K562 (cell line): Measurements from ENCODE around the gene VENTX. TPM values are rescaled to one million over a fixed set of nuclear protein-coding genes. Genes with fewer than 3 reads are reported as not detected.

Experiments used
- ATAC-seq: fragments of 200-7000 bp; cut with Tn5 transposase; 3 replicates; pipeline ENCODE4 v1.9.1; 2020; ENCODE audit warnings: moderate library complexity
- BruUV-seq: library from RNA; stranded (reverse); fragments of 400-500 nt; replicated peaks from 2 replicates; lab custom pipeline; 2021; lab: Mats Ljungman, UMichigan
- CTCF ChIA-PET: fragments of 300-600 bp; formaldehyde crosslinking; extraction: SDS; loops from one replicate; lab custom pipeline; 2021; ENCODE audit warnings: low intra/inter-chr PET ratio; lab: Yijun Ruan, JAX
- POLR2A ChIA-PET: fragments of 300-600, 350-650 bp; sonication (Branson Sonifier 250); formaldehyde crosslinking; extraction: SDS; loops from one replicate; lab custom pipeline; 2021; ENCODE audit warnings: antibody characterized with exemption, inconsistent platforms; lab: Yijun Ruan, JAX
- DNase-seq, 4 experiments: peaks; one replicate each; pipeline versions ENCODE4 v3.0.0 to v3.0.0-alpha.2; 2011 to 2018; ENCODE audit warnings: low spot score in 3 of 4, mixed read lengths in 3 of 4; ENCODE audit errors: extremely low read depth in 1 of 4
- FAIRE-seq: peaks from 2 replicates; lab custom pipeline; 2011; peaks lifted over from hg19 to GRCh38; lab: Jason Lieb, UNC
- H2AFZ ChIP-seq: 2 replicates; pipeline ENCODE4 v1.6.0; 2011; ENCODE audit warnings: low read depth, low read length, control low read depth, inconsistent platforms
- H3K27ac ChIP-seq: fragments of 200-600 bp; 3 replicates; pipeline ENCODE4 v1.8.0; 2011; ENCODE audit warnings: low read depth, mild to moderate bottlenecking, control low read depth, inconsistent platforms, low read length, moderate library complexity, mixed read lengths; ENCODE audit errors: extremely low read depth
- H3K27me3 ChIP-seq, 2 experiments: fragments of 300-600 bp in 1 of 2; 2 replicates in 1 of 2; 3 replicates in 1 of 2; pipeline versions ENCODE4 v1.6.0 to v1.8.0; 2011; ENCODE audit warnings: inconsistent platforms in 2 of 2, low read length in 2 of 2, mild to moderate bottlenecking in 1 of 2, mixed read lengths in 1 of 2, moderate library complexity in 1 of 2; ENCODE audit not compliant: control insufficient read depth in 2 of 2, insufficient read depth in 2 of 2
- H3K36me3 ChIP-seq: fragments of 300-600 bp; 3 replicates; pipeline ENCODE4 v1.8.0; 2011; ENCODE audit warnings: mild to moderate bottlenecking, low read length, inconsistent platforms; ENCODE audit not compliant: control insufficient read depth, insufficient read depth
- H3K4me1 ChIP-seq, 2 experiments: fragments of 200-600 bp in 1 of 2; replicated peaks in 1 of 2; 2 replicates in 1 of 2; 3 replicates in 1 of 2; pipeline versions ENCODE4 v1.5.1 to v1.8.0; 2011; ENCODE audit warnings: inconsistent platforms in 2 of 2, low read length in 2 of 2, mild to moderate bottlenecking in 1 of 2, mixed read lengths in 1 of 2, moderate library complexity in 1 of 2; ENCODE audit not compliant: control insufficient read depth in 2 of 2, insufficient read depth in 2 of 2
- H3K4me2 ChIP-seq: 2 replicates; pipeline ENCODE4 v1.6.1; 2011; ENCODE audit warnings: low read length, control low read depth, inconsistent platforms, mixed read lengths; ENCODE audit not compliant: insufficient read depth
- H3K4me3 ChIP-seq: fragments of 200-600 bp; sonication (generic), shearing (Covaris generic); 2 replicates; pipeline ENCODE4 v1.5.1; 2016; ENCODE audit warnings: control low read depth, inconsistent platforms
- H3K79me2 ChIP-seq: fragments of 200-600 bp; 3 replicates; pipeline ENCODE4 v1.8.0; 2011; ENCODE audit warnings: low read length, inconsistent platforms; ENCODE audit not compliant: control insufficient read depth, insufficient read depth
- H3K9ac ChIP-seq, 2 experiments: 2 replicates each; pipeline versions ENCODE4 v1.6.0 to v1.6.1; 2011; ENCODE audit warnings: low read depth in 2 of 2, low read length in 2 of 2, control low read depth in 1 of 2, inconsistent platforms in 1 of 2, mild to moderate bottlenecking in 1 of 2, mixed read lengths in 1 of 2; ENCODE audit not compliant: insufficient read depth in 1 of 2
- H3K9me1 ChIP-seq: one replicate; pipeline ENCODE4 v1.6.0; 2011; ENCODE audit warnings: inconsistent platforms, mild to moderate bottlenecking, low read length, moderate library complexity; ENCODE audit not compliant: control insufficient read depth, insufficient read depth
- H3K9me3 ChIP-seq: replicated peaks from 2 replicates; pipeline ENCODE4 v1.5.1; 2011; ENCODE audit warnings: low read depth, low read length, inconsistent platforms; ENCODE audit not compliant: control insufficient read depth, insufficient read depth
- H4K20me1 ChIP-seq: replicated peaks from 2 replicates; pipeline ENCODE4 v1.6.1; 2011; ENCODE audit warnings: low read length, inconsistent platforms, mixed read lengths; ENCODE audit not compliant: control insufficient read depth, insufficient read depth
- BRF2 ChIP-seq: IDR thresholded peaks from 3 replicates; pipeline ENCODE4 v1.6.1; 2011; ENCODE audit warnings: borderline replicate concordance, mild to moderate bottlenecking; ENCODE audit not compliant: insufficient read length, insufficient read depth
- CBX1 ChIP-seq: sonication (generic); IDR thresholded peaks from 2 replicates; pipeline ENCODE4 v1.6.1; 2016; ENCODE audit warnings: antibody characterized with exemption, low read depth, mild to moderate bottlenecking
- CHD2 ChIP-seq: IDR thresholded peaks from 2 replicates; pipeline ENCODE4 v1.6.1; 2011; ENCODE audit warnings: low read depth, low read length
- DACH1 ChIP-seq: fragments of 450-650 bp; IDR thresholded peaks from 2 replicates; pipeline ENCODE4 v1.6.1; 2018; ENCODE audit not compliant: partially characterized antibody
- FOXO4 ChIP-seq: fragments of 450-650 bp; formaldehyde crosslinking; IDR thresholded peaks from 2 replicates; pipeline ENCODE4 v1.4.0; 2020; ENCODE audit warnings: mild to moderate bottlenecking, moderate library complexity
- GABPA ChIP-seq: fragments of 200-800 bp; sonication (Bioruptor generic); conservative IDR thresholded peaks from 2 replicates; pipeline ENCODE4 v1.6.1; 2016; ENCODE audit warnings: low read depth, missing genetic modification characterization, missing compliant biosample characterization
- MECOM ChIP-seq: fragments of 250-450 bp; sonication (Bioruptor Pico); IDR thresholded peaks from 2 replicates; pipeline ENCODE4 v1.8.0; 2022; ENCODE audit warnings: inconsistent platforms
- MLX ChIP-seq, 2 experiments: fragments of 450-650 bp in 1 of 2; sonication (generic) in 1 of 2; formaldehyde crosslinking; conservative IDR thresholded peaks; 2 replicates each; pipeline versions ENCODE4 v1.4.0 to v1.8.1; 2020 to 2022; ENCODE audit warnings: mild to moderate bottlenecking in 1 of 2, missing genetic modification reagents in 1 of 2
- MTA2 ChIP-seq: fragments of 450-650 bp; IDR thresholded peaks from 2 replicates; pipeline ENCODE4 v1.6.1; 2016; ENCODE audit warnings: low read depth
- PKNOX1 ChIP-seq: fragments of 450-650 bp; IDR thresholded peaks from 2 replicates; pipeline ENCODE4 v1.6.1; 2016
- RUNX1 ChIP-seq: sonication (generic); IDR thresholded peaks from 2 replicates; pipeline ENCODE4 v1.6.1; 2016; ENCODE audit warnings: antibody characterized with exemption, low read depth
- SRSF3 ChIP-seq: fragments of 200-400 bp; formaldehyde crosslinking; IDR thresholded peaks from 2 replicates; pipeline ENCODE4 v1.6.1; 2016; ENCODE audit warnings: mild to moderate bottlenecking, low read length, moderate library complexity; ENCODE audit not compliant: insufficient read depth
- ZBTB26 ChIP-seq: fragments of 450-650 bp; formaldehyde crosslinking; IDR thresholded peaks from 2 replicates; pipeline ENCODE4 v1.4.0; 2022; ENCODE audit warnings: missing genetic modification characterization
- ZBTB33 ChIP-seq: sonication (generic); formaldehyde crosslinking; IDR thresholded peaks from 2 replicates; pipeline ENCODE4 v1.8.1; 2023; ENCODE audit warnings: mild to moderate bottlenecking, missing genetic modification reagents
- ZFP36 ChIP-seq: fragments of 150-350 bp; IDR thresholded peaks from 2 replicates; pipeline ENCODE4 v1.6.1; 2018; ENCODE audit warnings: low read length, low read depth; ENCODE audit not compliant: partially characterized antibody
- ZFPM2 ChIP-seq: fragments of 250-450 bp; sonication (Bioruptor Pico); IDR thresholded peaks from 2 replicates; pipeline ENCODE4 v1.5.1; 2022; ENCODE audit warnings: mild to moderate bottlenecking
- WGBS: fragments of 100-300 bp; shearing (Covaris generic); methylation state at CpG from one replicate; pipeline ENCODE4 v1.1.6; 2016; ENCODE audit warnings: low coverage, mixed read lengths; ENCODE audit not compliant: insufficient coverage; ENCODE audit errors: missing lambda C conversion rate; 5-methylcytosine and 5-hydroxymethylcytosine counted together
- in situ Hi-C: fragments of 300-500 bp; cut with MboI; formaldehyde crosslinking; loops from 4 replicates; pipeline ENCODE4 v1.15.0; 2018; ENCODE audit warnings: inconsistent platforms, mixed read lengths
- intact Hi-C: fragments of 100-400 bp; cut with micrococcal nuclease; formaldehyde crosslinking; loops from 2 replicates; pipeline ENCODE4 v1.14.2; 2022
- polyA plus RNA-seq, 8 experiments: library from polyadenylated mRNA; depleted of rRNA in 4 of 8; stranded (reverse) in 5 of 8; unstranded in 3 of 8; fragments of >200 nt; fragmentation: Nextera tagmentation in 2 of 8; fragmentation: Illumina TruSeq in 1 of 8; extraction: Ambion mirVana in 2 of 8; extraction: Trizol in 1 of 8; gene quantifications; 2 replicates each; pipeline versions ENCODE4 v1.2.1 to v1.2.3, GENCODE V29; 2011 to 2014; ENCODE audit warnings: inconsistent platforms in 1 of 8, missing spikeins in 1 of 8
- total RNA-seq, 7 experiments: library from RNA; depleted of rRNA in 6 of 7; stranded (reverse); fragments of >200 nt in 6 of 7; fragmentation: Illumina TruSeq in 2 of 7; extraction: Trizol in 2 of 7; gene quantifications; 2 replicates each; pipeline versions ENCODE4 v1.2.1 to v1.2.3, GENCODE V29; 2011 to 2021; ENCODE audit warnings: low replicate concordance in 1 of 7

The VENTX gene
- total and polyA plus RNA-seq, 9 of the 15 experiments (the other 6 are each of a cell fraction or from before 2014, with no cell fraction given): 0.07 to 0.70 (median 0.20) TPM; not detected in 1

- Histone ChIP-seq H4K20me1 (no peaks in the 10 kb centered on the region), H3K4me3 (no peak overlapping the region), H3K27ac (no peak overlapping the region), H2AFZ (no peak overlapping the region), H3K79me2 (no peaks in the 10 kb centered on the region), H3K9me3 (no peaks in the 10 kb centered on the region), H3K9ac (no peak overlapping the region), H3K4me2 (no peak overlapping the region), H3K27me3 (peaks cover 7 to 51% of the 10 kb centered on the region in 2 experiments; a peak in 4 of 5 replicates), H3K4me1 (peaks cover 0 to 40% of the 10 kb centered on the region in 2 experiments; a peak in 2 of 5 replicates), H3K36me3 (no peaks in the 10 kb centered on the region), H3K9me1 (no peaks in the 10 kb centered on the region)
- ATAC-seq: no peak
- POLR2A ChIA-PET: no interaction called here
- in situ Hi-C loops: no loop called here
- BruUV-seq: no TSS peak
- intact Hi-C loops: no loop called here
- no peak for FAIRE-seq
- no peak for DNase-seq
- WGBS: 7% methylated on average over 18 of the region's 19 CpGs
- CTCF ChIA-PET: no interaction called here
- TF ChIP-seq SRSF3 (no peak), DACH1 (no peak), ZBTB26 (CRISPR knock-in tag) (no peak), CHD2 (no peak), BRF2 (no peak), ZFP36 (no peak), FOXO4 (CRISPR knock-in tag) (no peak), RUNX1 (no peak), MLX (CRISPR knock-in tag; conservative IDR thresholded peaks at IDR 0.05) (no peak), GABPA (tag) (no peak), PKNOX1 (no peak), ZFPM2 (CRISPR knock-in tag) (no peak), MECOM (CRISPR knock-in tag) (no peak), CBX1 (no peak), MTA2 (no peak), ZBTB33 (CRISPR knock-in tag) (no peak)
Observed at GRCh38 chr10:133195096-133195495, 42.6 kb upstream of the VENTX start.
